PC-9 (cell line): ENCODE measurements around the gene ARHGAP5.

Source experiments
- EZH2 ChIP-seq: fragments of 200-600 bp; sonication (generic); IDR thresholded peaks from 2 replicates; pipeline ENCODE4 v1.8.0; 2017; ENCODE audit warnings: antibody characterized with exemption, low read depth
- TF ChIP-seq, protein P1 (sequence below): fragments of 200-600 bp; sonication (generic); conservative IDR thresholded peaks from 2 replicates; pipeline ENCODE4 v1.6.1; 2017; ENCODE audit warnings: mixed run types, antibody characterized with exemption, mild to moderate bottlenecking, moderate library complexity

DNA sequence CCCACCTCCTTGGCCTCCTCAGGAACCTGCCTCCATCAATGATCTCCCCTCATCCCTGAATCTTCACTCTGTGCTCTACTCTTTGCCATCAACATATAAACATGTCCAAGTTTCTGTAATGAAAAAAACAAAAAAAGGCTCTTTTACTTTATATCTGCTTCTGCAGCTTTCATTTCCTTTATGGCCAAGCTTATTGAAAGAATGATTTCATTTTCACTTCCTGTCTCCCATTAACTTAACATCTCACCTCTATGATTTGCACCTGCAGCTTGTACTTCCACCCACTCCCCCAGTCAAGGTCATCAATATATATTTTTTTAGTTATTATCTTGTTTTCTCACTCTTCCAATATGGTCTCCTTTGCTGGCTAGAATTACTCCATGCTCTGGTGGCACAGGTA is 109.1 kb downstream of the ARHGAP5 start:
- TF ChIP-seq, protein P1, sequence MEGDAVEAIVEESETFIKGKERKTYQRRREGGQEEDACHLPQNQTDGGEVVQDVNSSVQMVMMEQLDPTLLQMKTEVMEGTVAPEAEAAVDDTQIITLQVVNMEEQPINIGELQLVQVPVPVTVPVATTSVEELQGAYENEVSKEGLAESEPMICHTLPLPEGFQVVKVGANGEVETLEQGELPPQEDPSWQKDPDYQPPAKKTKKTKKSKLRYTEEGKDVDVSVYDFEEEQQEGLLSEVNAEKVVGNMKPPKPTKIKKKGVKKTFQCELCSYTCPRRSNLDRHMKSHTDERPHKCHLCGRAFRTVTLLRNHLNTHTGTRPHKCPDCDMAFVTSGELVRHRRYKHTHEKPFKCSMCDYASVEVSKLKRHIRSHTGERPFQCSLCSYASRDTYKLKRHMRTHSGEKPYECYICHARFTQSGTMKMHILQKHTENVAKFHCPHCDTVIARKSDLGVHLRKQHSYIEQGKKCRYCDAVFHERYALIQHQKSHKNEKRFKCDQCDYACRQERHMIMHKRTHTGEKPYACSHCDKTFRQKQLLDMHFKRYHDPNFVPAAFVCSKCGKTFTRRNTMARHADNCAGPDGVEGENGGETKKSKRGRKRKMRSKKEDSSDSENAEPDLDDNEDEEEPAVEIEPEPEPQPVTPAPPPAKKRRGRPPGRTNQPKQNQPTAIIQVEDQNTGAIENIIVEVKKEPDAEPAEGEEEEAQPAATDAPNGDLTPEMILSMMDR: no peak
- no peak for TF ChIP-seq EZH2
